ENCODE measurements around the gene LRRC8E.

The LRRC8E gene

DNA sequence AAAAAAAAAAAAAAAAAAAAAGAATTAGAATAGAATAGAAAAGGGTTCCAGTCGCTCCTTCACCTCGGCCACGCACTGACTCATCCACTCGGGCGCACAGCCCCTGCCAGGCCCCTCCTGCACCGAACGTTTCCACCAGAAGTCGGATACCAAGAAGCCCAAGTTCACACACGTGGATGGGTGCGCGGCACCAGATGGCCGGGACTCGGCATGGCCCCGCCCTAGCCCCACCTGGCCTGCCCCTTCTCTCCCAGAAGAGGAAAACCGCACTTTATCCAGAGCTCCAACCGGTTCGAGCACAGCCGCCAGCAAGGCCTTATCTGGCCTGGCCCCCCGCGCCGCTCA, 20.0 kb upstream of the LRRC8E start:
- peak; percentile 33 for DNase-seq (ENCODE audit: low read depth)

DNA sequence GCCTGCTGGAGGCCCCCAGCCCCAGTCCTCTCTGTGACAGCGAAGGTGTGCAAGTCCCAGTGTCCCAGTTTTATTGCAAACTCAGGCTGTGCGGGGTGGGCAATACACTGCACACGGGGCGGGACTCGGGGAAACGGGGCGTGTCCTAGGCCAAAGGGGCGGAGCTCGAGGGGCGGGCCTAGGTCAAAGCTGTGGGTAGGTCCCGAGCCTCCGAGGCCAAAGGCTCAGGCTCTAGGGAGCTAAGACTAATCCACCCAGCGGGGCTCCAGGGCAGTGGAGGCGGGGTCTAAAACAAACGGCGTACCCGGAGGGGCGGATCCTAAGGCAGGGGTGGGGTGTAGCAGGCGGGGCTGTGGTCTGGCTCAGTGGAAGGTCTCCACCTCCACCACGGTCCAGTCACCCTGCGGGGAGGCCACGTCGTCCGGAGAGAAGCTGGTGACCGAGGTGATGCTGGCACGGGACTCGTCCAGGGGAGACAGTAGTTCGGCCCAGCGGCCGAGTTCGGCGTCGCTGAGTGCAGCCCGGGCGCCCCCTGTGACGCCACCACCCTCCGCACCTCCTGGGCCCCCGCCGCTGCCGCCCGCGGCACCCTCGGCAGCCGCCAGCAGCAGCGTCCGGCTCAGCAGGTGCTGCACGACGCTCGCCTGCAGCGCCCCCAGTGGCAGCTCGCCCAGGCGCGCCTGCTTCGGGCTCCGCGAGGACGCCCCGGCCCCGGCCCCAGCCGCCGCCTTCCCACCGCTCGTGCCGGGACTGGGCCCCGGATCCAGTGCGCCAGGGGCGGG, 19.4 kb upstream of the LRRC8E start:
- peak; percentile 89 for DNase-seq (ENCODE audit: low read depth)

DNA sequence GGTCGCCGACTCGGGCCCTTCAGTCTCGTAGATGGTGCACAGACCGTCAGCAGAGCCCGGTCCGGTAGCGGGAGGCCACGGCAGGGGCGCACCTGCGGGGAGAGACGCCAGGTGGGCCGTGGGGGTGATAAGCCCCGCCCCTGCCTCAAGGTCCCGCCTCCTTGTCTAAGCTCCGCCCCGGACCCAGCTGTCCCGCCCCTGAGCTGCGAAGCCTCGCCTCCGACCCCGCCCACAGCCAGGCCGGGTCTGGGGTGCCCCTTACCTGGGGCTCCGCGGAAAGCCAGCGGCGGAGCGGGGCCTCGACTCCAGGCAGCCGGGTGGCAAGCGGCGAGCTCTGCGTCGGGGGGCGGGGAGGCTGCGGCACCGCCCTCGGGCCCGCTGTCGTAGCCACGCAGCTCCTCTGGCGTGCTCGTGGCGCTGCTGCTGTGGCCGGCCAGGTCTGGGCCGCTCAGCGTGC, 18.8 kb upstream of the LRRC8E start:
- peak; percentile 54 for DNase-seq (ENCODE audit: low read depth)

DNA sequence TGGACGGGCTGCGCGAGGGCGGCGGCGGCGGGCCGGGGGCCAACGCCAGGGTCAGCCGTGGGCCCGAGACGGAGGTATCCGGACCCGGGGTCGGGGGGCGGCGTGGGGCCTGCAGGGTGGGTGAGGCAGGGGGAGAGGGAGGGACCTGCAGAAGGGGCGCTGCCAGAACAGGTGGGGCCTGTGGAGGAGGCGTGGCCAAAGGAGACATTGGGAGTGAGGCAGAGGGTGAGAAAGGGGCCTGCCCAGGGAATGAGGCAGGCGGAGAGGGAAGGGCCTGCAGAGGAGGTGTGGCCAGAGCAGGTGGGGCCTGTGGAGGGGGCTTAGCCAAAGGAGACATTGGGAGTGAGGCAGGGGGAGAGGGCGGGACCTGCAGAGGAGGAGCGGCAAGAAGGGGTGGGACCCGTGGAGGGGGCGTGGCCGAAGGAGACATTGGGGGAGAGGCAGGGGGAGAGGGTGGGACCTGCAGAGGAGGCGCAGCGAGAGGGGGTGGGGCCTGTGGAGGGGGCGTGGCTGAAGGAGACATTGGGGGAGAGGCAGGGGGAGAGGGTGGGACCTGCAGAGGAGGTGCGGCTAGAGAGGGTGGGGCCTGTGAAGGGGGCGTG, 18.3 kb upstream of the LRRC8E start:
- DNase-seq (ENCODE audit: low read depth): peak; percentile 58

DNA sequence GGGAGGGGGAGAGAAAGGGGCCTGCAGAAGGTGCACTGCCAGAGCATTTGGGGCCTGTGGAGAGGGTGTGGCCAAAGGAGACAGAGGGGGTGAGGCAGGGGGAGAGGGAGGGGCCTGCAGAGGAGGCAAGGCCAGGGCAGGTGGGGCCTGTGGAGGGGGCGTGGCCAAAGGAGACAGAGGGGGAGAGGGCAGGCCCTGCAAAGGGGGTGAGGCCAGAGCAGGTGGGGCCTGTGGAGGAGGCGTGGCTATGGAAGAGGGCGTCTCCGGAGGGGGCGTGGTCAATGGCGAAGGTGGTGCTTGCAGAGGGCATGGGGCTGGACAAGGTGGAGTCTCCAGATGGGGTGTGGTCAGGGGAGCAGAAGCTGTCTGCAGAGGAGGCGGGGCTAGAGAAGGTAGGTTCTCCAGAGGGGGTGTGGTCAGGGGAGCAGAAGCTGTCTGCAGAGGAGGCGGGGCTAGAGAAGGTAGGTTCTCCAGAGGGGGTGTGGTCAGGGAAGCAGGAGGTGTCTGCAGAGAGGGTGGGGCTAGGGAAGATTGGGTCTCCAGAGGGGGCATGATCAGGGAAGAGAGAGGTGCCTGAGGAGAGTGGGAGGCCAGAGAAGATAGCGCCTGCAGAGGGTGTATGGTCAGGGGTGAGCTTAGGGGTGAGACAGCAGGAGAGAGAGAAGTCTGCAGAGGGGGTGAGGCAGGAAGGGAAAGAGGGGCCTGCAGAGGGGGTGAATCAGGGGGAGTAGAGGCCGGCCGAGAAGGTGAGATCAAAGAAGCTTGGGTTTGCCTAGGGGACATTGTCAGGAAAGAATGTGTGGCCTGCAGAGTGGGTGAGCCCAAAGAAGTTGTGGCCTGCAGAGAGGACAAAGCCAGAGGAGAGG, 17.5 kb upstream of the LRRC8E start:
- DNase-seq (ENCODE audit: low read depth): peak; percentile 77

DNA sequence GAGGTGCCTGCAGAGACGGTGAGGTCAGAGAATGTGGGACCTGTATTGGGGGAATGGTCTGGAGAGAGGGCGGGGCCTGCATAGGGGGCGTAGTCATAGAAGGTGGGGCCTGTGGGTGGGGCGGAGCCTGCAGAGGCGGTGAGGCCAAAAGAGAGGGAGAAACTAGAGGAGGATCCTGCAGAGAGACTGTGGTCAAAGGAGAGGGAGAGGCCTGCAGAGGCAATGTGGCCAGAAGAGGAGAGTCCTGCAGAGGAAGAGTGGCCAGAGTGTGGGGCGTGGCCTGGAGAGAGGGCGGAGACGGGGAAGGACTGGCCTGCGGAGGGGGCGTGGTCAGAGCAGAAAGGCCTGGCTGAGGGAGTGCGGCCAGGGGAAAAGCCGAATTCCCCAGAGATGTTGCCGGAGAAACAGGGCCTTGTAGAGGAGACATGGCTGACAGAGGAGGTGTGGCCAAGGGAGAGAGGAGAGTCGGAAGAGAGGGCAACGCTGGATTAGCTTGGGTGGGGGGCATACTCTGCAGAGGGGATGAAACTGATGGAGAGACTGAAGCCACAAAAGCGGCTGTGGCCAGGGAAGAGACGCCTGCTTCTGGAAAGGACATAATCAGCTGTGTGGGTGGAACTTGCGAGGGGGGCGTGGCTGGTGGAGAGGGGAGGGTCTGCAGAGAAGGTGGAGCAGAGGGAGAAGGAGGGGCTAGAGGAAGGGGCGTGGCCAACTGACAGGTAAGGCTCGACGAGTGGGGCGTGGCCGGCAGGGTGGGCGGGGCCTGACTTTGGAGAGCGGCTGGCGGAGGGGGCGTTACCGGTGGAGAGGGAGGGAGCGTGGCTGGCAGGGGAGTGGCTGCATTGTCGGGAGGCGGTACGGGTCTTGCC, 16.6 kb upstream of the LRRC8E start:
- DNase-seq (ENCODE audit: low read depth): peak; percentile 92

DNA sequence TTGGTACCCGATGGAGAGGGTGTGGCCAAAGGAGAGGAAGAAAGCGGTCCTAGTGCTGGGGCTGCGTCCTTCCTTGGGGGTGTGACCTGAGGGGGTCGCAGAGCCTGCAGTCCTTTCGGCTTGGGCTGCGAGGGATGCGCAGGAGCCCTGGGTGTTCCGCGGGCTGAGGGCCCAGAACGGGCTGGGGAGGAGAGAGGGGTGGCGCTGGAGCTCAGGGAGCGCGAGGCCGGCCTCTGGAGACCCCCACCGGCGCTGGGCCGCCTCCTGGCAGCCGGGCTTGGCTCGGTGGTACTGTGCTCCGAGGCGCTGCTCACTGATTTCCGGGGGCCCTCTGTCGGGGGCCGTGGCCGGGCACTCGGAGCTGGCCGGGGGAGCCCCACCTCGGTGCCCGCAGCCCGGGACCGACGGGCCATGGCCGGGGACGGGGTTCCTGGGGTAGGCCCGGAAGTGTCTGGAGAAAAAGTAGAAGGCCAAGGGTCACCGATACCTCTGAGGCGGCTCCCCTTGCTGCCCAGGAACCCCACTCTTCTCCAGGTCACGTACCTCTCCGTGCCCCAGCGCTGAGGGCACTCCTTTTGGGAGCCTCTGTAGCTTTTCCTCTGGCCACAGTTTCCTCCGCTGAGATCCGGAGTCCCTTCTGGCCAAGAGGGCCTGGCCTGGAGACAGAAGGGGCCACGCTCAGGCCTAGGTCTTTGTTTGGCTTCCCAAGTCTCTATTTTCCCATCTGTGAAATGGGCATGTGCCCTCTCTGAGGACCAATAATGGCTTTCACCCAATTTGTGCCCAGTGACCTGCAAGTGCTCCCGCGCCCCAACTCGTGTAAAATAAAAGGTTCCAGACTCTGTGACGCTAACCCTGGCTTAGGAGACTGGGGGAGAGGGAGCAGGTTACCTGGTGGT, 15.8 kb upstream of the LRRC8E start:
- no peak for DNase-seq (ENCODE audit: low read depth)

DNA sequence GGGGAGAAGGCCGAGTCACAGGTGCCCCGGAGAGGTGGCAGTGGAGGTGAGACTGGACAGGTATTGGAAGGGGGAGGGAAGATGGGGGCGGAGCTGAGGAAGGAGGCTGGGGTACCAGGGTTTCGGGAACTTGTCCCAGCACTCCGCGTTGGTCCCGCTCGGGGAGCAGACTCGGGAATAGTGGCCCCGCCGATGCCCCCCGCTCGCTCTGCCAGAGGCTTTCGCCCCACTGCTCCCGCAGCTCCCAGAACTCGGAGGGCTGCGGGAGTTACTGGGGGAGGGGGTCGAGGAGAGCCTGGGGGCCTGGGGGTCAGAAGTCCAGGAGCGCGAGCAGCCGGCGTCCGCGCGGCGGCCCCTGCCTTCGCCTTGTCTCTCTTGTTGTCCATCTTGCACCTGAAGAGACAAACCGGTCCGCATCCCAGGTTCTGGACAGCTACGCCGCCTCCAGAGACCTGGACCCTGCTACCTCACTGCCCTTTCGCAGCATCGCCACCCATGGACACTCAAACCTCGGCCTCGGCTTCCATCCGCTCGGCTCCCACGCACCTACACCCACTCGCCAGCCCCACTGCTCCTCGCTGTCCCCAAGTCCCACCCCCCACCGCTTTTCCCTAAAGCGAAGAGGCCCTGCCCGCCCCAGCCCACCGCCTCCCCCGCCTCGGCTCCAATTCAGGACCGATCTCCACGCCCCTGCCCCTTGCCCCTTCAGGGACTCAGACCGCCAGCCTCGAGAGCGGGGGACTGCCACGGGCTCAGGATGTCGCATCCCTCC, 14.8 kb upstream of the LRRC8E start:
- no peak for DNase-seq (ENCODE audit: low read depth)

DNA sequence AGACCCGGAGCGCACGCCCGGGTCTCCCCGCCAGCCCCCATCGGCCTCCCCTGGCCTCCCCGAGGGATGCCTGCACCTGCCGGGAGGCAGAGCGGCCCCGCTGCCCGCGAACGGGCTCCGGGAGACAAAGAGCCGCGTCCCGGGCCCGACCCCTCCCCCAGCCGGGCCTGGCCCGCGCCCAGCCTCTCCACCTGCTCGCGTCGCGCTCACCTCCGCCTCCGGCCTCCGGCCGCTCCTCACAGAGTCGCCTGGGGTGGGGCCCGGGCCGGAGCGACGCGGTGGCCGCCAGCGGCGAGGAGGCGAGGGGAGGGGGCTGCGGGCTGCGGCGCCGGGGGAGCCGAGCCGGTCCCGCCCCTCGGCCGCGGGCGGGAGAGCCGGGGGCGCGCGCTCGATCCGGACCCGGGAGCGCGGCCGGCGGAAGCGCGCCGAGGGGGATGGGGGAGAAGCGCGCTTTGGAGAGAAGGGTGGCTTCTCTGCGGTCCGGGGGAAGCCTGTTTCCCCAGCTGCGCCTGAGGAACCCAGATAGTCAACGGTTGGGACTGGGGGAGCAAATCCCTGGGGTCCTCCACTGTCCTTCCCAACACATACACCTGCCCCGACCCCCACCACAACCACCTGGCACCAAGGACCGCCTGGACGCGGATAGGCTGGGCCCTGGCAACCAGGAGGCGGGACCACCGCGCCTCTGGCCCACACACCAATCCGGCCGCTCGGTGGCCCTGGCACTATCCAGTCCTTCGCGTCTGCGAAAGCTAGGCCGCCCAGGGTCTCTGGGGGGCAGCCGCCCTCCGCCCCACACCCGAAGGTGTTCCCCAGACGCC, 14.0 kb upstream of the LRRC8E start, which contains the start of gene PRR36:
PRR36 (minus strand) TSS at position 315 of the 821 bp plus-strand sequence. CDS start 701 bp downstream, outside the sequence.
- no peak for DNase-seq (ENCODE audit: low read depth)

DNA sequence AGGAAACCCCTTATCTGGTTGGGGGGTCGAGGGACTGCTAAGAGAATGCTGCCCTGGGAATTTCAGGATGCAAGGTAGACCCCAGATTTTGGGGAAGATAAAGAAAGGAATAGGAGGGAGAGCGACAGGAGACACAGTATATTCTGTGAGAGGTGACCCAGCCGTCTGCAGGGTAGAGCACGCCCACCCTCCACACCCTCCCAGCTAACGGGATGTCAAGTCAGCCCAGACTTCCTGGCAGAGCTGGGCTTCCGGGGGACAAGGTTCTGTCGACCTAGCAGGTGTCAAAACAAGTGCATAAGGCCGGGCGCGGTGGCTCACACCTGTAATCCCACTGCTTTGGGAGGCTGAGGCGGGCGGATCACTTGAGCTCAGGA, 13.4 kb upstream of the LRRC8E start:
- DNase-seq (ENCODE audit: low read depth): no peak

DNA sequence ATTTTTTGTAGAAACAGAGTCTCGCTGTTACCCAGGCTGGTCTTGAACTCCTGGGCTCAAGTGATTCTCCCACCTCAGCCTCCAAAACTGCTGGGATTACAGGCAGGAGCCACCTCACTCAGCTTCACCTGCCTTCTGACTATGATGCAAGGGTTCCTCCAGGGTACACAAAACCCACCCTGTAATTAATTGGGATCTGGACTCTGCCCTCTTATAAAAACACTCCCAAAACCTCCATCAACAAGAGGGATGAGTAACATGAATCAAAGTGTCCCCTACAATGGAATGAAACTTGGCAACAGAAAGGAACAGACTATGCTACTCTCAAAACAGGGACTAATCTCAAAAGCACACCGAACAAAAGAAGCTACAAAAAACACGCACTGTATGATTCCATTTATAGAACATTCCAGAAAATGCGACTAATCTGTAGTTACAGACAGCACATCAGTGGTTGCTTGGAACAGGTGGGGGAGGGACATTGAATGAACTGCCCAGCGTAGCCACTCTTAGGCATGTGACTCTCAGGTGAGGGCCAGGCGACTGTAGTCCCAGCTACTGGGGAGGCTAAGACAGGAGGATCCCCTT, 11.0 kb upstream of the LRRC8E start:
- DNase-seq (ENCODE audit: low read depth): no peak

DNA sequence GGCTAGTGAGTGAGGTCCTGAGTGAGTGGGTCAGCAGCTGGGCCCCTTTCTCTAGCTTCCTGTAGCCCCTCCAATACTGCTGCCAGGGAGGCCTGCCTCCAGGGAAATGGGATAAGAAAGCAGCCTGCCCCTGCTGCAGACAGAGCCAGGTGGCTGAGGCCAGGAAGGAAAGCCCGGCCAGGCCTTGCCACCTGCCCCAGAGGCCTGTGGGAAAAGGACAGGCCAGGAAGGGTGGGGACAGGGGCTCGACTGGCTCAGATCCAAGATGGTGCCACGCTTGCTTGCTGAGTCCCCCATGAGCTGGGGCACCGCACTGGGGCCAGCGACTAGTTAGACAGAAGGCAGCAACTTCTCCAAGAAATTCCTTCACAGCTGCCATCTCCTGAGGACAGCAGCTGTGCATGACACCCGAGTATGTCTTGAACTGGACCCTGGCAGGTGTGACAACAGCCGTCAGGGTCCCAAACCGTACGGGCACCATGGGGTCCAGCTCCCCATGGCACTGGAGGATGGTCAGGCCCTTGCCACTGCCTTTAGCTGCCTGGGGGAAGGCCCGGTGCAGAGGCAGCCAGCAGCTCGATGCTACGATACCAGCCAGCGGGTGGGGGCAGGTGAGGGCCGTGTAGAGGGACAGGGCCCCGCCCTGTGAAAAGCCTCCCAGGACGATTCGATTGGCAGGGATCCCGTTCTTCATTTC, 9.1 kb upstream of the LRRC8E start:
- no peak for DNase-seq (ENCODE audit: low read depth)

DNA sequence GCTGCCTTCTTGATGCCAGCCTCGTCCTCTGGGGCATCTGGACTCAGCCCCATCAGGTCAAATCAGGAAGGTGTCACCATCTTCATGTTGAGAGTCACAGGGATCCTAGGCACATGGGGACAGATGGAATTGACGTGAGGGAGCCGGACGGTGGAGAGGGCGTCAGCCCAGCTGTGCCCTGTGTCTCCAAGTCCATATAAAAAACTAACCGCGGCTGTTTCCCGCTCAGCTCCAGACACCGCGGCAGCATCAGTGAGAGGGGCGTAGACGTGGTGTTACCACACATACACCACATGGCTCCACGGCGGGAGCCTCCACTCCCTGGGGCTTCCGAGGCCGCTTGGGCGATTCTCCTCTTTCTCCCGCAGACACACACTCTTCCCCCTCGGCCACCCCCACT, 8.5 kb upstream of the LRRC8E start:
- DNase-seq (ENCODE audit: low read depth): no peak

DNA sequence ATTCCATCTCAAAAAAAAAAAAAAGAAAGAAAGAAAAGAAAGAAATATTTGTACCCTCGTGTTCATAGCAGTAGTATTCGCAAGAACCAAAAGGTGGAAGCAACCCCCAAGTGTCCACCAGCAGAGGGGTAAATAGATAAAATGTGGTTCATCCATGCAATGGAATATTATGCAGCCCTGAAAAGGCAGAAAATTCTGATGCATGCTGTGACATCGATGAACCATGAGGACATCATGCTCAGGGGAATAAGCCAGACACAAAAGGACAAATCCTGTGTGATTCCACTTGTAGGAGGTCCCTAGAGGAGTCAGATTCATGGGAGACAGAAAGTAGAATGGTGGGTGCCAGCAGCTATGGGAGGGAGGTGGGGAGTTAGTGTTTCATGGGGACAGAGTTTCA, 6.4 kb upstream of the LRRC8E start:
- no peak for DNase-seq (ENCODE audit: low read depth)

DNA sequence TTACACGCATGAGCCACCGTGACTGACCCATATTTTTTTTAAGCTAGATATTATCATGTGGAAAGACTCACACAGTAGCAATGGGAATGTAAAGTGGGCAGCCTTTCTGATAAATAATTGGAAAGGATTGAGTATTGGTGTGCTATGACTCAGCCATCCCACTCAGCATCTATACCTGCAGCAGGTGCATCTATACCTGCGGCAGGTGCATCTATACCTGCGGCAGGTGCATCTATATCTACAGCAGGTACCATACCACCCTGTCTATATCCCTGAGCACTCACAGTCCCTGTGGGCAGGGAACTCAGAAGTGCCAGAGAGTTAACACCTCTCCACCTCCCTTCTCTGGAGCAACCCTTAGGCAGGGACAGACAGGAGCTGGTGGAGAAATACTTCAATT, 5.2 kb upstream of the LRRC8E start:
- no peak for DNase-seq (ENCODE audit: low read depth)

DNA sequence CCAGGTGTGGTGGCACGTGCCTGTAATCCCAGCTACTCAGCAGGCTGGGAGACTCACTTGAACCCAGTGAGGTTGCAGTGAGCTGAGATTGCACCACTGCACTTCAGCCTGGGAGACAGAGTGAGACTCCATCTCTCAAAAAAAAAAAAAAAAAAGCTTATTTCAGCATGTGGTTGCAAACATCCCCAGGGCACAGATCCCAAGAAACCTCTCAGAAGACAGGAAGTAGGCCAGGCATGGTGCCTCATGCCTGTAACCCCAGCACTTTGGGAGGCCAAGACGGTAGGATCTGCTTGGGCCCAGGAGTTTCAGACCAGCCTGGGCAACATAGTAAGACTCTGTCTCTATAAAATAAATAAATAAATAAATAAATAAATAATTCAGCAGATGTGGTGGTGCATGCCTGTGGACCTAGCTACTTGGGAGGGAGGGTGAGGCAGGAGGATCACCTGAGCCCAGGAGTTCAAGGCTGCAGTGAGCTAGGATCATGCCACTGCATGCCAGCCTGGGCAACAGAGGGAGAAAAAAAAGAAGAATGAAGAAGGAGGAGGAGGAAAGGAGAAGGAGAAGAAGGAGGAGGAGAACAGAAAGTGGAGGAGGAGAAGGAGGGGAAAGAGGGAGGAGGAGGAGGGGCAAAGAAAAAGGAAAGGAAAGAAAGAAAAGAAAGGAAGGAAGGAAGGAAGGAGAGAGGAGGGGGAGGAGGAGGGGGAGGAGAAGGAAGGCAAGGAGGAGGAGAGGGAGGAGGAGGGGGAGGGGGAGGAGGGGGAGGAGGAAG, 4.3 kb upstream of the LRRC8E start:
- peak; percentile 69 for DNase-seq (ENCODE audit: low read depth)

DNA sequence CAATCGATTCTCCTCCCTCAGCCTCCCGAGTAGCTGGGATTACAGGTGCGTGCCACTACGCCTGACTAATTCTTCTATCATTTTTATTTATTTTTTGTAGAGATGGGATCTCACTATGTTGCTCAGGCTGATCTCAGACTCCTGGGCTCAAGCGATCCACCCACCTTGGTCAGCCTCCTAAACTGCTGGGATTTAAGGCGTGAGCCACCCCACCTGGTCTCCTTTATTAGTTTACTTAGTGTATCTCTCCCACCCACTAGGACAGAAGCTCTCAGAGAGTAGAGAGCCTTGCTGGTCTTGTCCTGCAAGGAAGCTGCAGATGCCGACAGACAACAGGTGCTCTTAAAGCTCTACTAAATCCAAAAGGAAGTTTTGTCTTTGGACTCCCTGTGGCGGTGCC, 2.5 kb upstream of the LRRC8E start:
- no peak for DNase-seq (ENCODE audit: low read depth)
